H1 (cell line): ENCODE data around the gene KLF7. TPM values are rescaled to one million over a fixed set of nuclear protein-coding genes. Genes with fewer than 3 reads are reported as not detected.

ENCODE experiments used
- CTCF ChIA-PET: fragments of 300-600 bp; sonication (Branson Sonifier 250); formaldehyde crosslinking; loops from one replicate; lab custom pipeline; 2021; ENCODE audit not compliant: partially characterized antibody; lab: Charles Lee
- POLR2A ChIA-PET: fragments of 300-600 bp; sonication (Branson Sonifier 250); formaldehyde crosslinking; loops from one replicate; lab custom pipeline; 2021; ENCODE audit warnings: inconsistent platforms; ENCODE audit not compliant: partially characterized antibody; lab: Charles Lee
- DNase-seq, 2 experiments: peaks; one replicate each; pipeline versions ENCODE4 v3.0.0 to v3.0.0-alpha.2; 2010 to 2022; ENCODE audit warnings: low spot score in 2 of 2, low read depth in 1 of 2, mixed read lengths in 1 of 2
- FAIRE-seq: peaks from 2 replicates; lab custom pipeline; 2011; peaks lifted over from hg19 to GRCh38; lab: Jason Lieb, UNC
- H2AFZ ChIP-seq: 2 replicates; pipeline ENCODE4 v1.8.1; 2012; ENCODE audit warnings: low read length, inconsistent platforms
- H2AK5ac ChIP-seq: 2 replicates; pipeline ENCODE4 v1.6.1; 2013; ENCODE audit warnings: low read depth, low read length
- H2BK120ac ChIP-seq: replicated peaks from 2 replicates; pipeline ENCODE3; 2013; ENCODE audit warnings: low read depth, low read length, inconsistent platforms
- H2BK12ac ChIP-seq: 2 replicates; pipeline ENCODE4 v1.6.1; 2013; ENCODE audit warnings: low read depth, low read length
- H2BK15ac ChIP-seq: 2 replicates; pipeline ENCODE4 v1.6.1; 2013; ENCODE audit warnings: low read length
- H2BK20ac ChIP-seq: 2 replicates; pipeline ENCODE4 v1.6.1; 2013; ENCODE audit warnings: low read length
- H2BK5ac ChIP-seq: 2 replicates; pipeline ENCODE4 v1.6.1; 2013; ENCODE audit warnings: low read depth, low read length
- H3K14ac ChIP-seq: 2 replicates; pipeline ENCODE4 v1.6.1; 2013; ENCODE audit warnings: inconsistent platforms; ENCODE audit not compliant: insufficient read length
- H3K18ac ChIP-seq: 2 replicates; pipeline ENCODE4 v1.6.1; 2013; ENCODE audit warnings: low read length; ENCODE audit errors: extremely low read depth
- H3K23ac ChIP-seq: 2 replicates; pipeline ENCODE4 v1.6.1; 2013; ENCODE audit warnings: inconsistent platforms; ENCODE audit not compliant: insufficient read length
- H3K23me2 ChIP-seq: 2 replicates; pipeline ENCODE4 v1.6.1; 2013; ENCODE audit warnings: low read depth, low read length
- H3K27ac ChIP-seq: 2 replicates; pipeline ENCODE4 v1.6.1; 2011; ENCODE audit warnings: low read depth, low read length, inconsistent platforms
- H3K27me3 ChIP-seq, 4 experiments: replicated peaks in 1 of 4; 1 replicate in 1 of 4; 2 replicates in 3 of 4; pipeline versions ENCODE4 v1.6.1 to v1.8.1; 2011 to 2013; ENCODE audit warnings: low read length in 3 of 4, mild to moderate bottlenecking in 3 of 4, inconsistent platforms in 2 of 4, mixed read lengths in 2 of 4, moderate library complexity in 1 of 4; ENCODE audit not compliant: control insufficient read depth in 3 of 4, insufficient read depth in 3 of 4; ENCODE audit errors: extremely low read depth in 1 of 4
- H3K36me3 ChIP-seq, 4 experiments: 2 replicates each; pipeline versions ENCODE4 v1.6.1 to v1.8.1; 2011 to 2013; ENCODE audit warnings: mild to moderate bottlenecking in 4 of 4, low read length in 3 of 4, moderate library complexity in 2 of 4, control low read depth in 1 of 4, inconsistent platforms in 1 of 4; ENCODE audit not compliant: insufficient read depth in 4 of 4, control insufficient read depth in 2 of 4
- H3K4ac ChIP-seq: replicated peaks from 2 replicates; pipeline ENCODE3; 2013; ENCODE audit warnings: low read length, low read depth, mixed read lengths, inconsistent platforms; ENCODE audit not compliant: insufficient read length
- H3K4me1 ChIP-seq, 4 experiments: replicated peaks in 1 of 4; 1 replicate in 1 of 4; 2 replicates in 3 of 4; pipeline versions ENCODE4 v1.6.1 to v1.8.1; 2011 to 2013; ENCODE audit warnings: low read length in 3 of 4, inconsistent platforms in 2 of 4, mixed read lengths in 1 of 4; ENCODE audit not compliant: insufficient read depth in 4 of 4, control insufficient read depth in 3 of 4
- H3K4me2 ChIP-seq, 2 experiments: 2 replicates each; pipeline versions ENCODE4 v1.6.1 to v1.8.1; 2011 to 2013; ENCODE audit warnings: low read depth in 2 of 2, low read length in 2 of 2, control low read depth in 1 of 2, inconsistent platforms in 1 of 2, mild to moderate bottlenecking in 1 of 2; ENCODE audit not compliant: insufficient read depth in 1 of 2
- H3K4me3 ChIP-seq, 4 experiments: fragments of 200-600, 300-600 bp in 1 of 4; sonication (generic), shearing (Covaris generic), sonication (Bioruptor Twin) in 1 of 4; 2 replicates each; pipeline versions ENCODE4 v1.5.1 to v1.8.1; 2011 to 2016; ENCODE audit warnings: low read length in 4 of 4, low read depth in 3 of 4, control low read depth in 2 of 4, inconsistent platforms in 2 of 4, mild to moderate bottlenecking in 2 of 4, mixed read lengths in 1 of 4, moderate library complexity in 1 of 4; ENCODE audit not compliant: insufficient read depth in 2 of 4; ENCODE audit errors: extremely low read depth in 1 of 4
- H3K56ac ChIP-seq: replicated peaks from 2 replicates; pipeline ENCODE3; 2013; ENCODE audit warnings: low read depth, mild to moderate bottlenecking, mixed read lengths, low read length, inconsistent platforms; ENCODE audit not compliant: insufficient read length
- H3K79me1 ChIP-seq: 2 replicates; pipeline ENCODE4 v1.6.1; 2013; ENCODE audit warnings: low read depth, low read length, control low read depth
- H3K79me2 ChIP-seq, 2 experiments: 2 replicates each; pipeline versions ENCODE4 v1.6.1 to v1.8.1; 2012 to 2013; ENCODE audit warnings: low read length in 2 of 2, mild to moderate bottlenecking in 2 of 2, inconsistent platforms in 1 of 2; ENCODE audit not compliant: insufficient read depth in 2 of 2, control insufficient read depth in 1 of 2
- H3K9ac ChIP-seq, 4 experiments: replicated peaks in 1 of 4; 1 replicate in 1 of 4; 2 replicates in 3 of 4; pipeline versions ENCODE4 v1.6.1 to v1.8.1; 2011 to 2013; ENCODE audit warnings: low read depth in 3 of 4, low read length in 3 of 4, control low read depth in 2 of 4, mild to moderate bottlenecking in 2 of 4, moderate library complexity in 2 of 4, inconsistent platforms in 1 of 4; ENCODE audit errors: extremely low read depth in 1 of 4
- H3K9me3 ChIP-seq, 2 experiments: 2 replicates each; pipeline versions ENCODE4 v1.6.1 to v1.8.1; 2012 to 2013; ENCODE audit warnings: mild to moderate bottlenecking in 2 of 2, moderate library complexity in 2 of 2, control low read depth in 1 of 2, inconsistent platforms in 1 of 2, low read depth in 1 of 2, low read length in 1 of 2, mixed read lengths in 1 of 2; ENCODE audit not compliant: insufficient read depth in 2 of 2
- H4K20me1 ChIP-seq, 2 experiments: replicated peaks in 1 of 2; 2 replicates each; pipeline versions ENCODE3 to v1.8.1; 2011 to 2013; ENCODE audit warnings: inconsistent platforms in 2 of 2, low read length in 2 of 2, mild to moderate bottlenecking in 1 of 2; ENCODE audit not compliant: insufficient read depth in 2 of 2, control insufficient read depth in 1 of 2
- H4K5ac ChIP-seq: 2 replicates; pipeline ENCODE4 v1.6.1; 2013; ENCODE audit warnings: low read length, low read depth, mixed read lengths, inconsistent platforms; ENCODE audit not compliant: insufficient read length
- H4K8ac ChIP-seq: 2 replicates; pipeline ENCODE4 v1.8.0; 2013; ENCODE audit warnings: mild to moderate bottlenecking, moderate library complexity, low read length, inconsistent platforms; ENCODE audit not compliant: insufficient read depth; ENCODE audit errors: extremely low read depth
- H4K91ac ChIP-seq: replicated peaks from 2 replicates; pipeline ENCODE3; 2013; ENCODE audit warnings: low read length, mixed read lengths, inconsistent platforms; ENCODE audit not compliant: insufficient read length
- SIX5 ChIP-seq: IDR thresholded peaks from 2 replicates; pipeline ENCODE4 v1.6.1; 2011; ENCODE audit warnings: mild to moderate bottlenecking, low read depth, low read length
- YY1 ChIP-seq: IDR thresholded peaks from 2 replicates; pipeline ENCODE4 v1.6.1; 2011; ENCODE audit warnings: low read depth, mild to moderate bottlenecking, low read length
- WGBS, 2 experiments: shearing (Covaris generic) in 1 of 2; methylation state at CpG; one replicate each; pipeline versions ENCODE4 v1.1.6 to v1.1.7; 2013 to 2015; ENCODE audit warnings: low lambda C conversion rate in 2 of 2, mixed read lengths in 2 of 2, inconsistent platforms in 1 of 2, low coverage in 1 of 2, missing lambda C conversion rate in 1 of 2; ENCODE audit not compliant: insufficient replicate concordance in 2 of 2, insufficient coverage in 1 of 2, insufficient read length in 1 of 2; ENCODE audit errors: extremely low coverage in 1 of 2, missing lambda C conversion rate in 1 of 2; 5-methylcytosine and 5-hydroxymethylcytosine counted together
- polyA plus RNA-seq, 7 experiments: library from polyadenylated mRNA; depleted of rRNA in 3 of 7; stranded (reverse) in 5 of 7; unstranded in 2 of 7; fragments of >200 nt in 5 of 7; fragments of 200-250 nt in 2 of 7; gene quantifications; 1 replicate in 5 of 7; 2 replicates in 1 of 7; 4 replicates in 1 of 7; pipeline versions ENCODE4 v1.2.1 to v1.2.3, GENCODE V29; 2011 to 2013; ENCODE audit warnings: missing spikeins in 2 of 7, mixed read lengths in 2 of 7
- total RNA-seq: library from RNA; stranded (reverse); fragmentation: NEBNext Ultra II Directional; extraction: Animal tissue kit (Norgen Biotek cat#: 25700); gene quantifications from 2 replicates; pipeline ENCODE4 v1.2.1, GENCODE V29; 2021

The KLF7 gene
- total and polyA plus RNA-seq, 2 of the 8 experiments (the other 6 are each of a cell fraction or from before 2014, with no cell fraction given) = 9.6 to 23.3 TPM

DNA sequence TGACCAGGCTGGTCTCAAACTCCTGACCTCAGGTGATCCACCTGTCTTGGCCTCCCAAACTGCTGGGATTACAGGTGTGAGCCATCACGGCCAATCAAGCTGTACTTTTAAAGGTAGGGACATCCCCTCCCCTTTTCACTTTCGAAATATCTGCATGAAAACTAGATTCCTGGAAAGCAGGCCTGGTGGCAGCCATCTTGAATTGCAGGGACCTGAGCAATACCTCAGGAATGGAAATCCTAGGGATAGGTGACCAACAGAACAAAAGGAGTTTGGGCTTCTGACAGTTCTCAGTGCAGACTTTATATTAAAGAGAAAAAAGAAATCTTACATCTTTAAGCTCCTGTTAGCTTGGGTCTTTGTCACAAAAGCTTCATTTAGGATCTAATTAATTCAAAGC is 62.6 kb downstream of the KLF7 start:
- Histone ChIP-seq H3K23ac (no peak overlapping the region), H2AFZ (no peak overlapping the region), H2BK15ac (no peak overlapping the region), H3K27ac (no peak overlapping the region), H3K4me3 (no peak overlapping the region), H3K23me2 (no peaks in the 10 kb centered on the region), H3K79me1 (peaks cover 4% of the 10 kb centered on the region), H3K56ac (no peak overlapping the region), H2BK120ac (no peak overlapping the region), H4K8ac (no peak overlapping the region), H3K27me3 (no peaks in the 10 kb centered on the region), H3K79me2 (peaks cover 3% of the 10 kb centered on the region in 2 experiments; a peak in 2 of 4 replicates), H2AK5ac (no peak overlapping the region), H3K9ac (no peak overlapping the region), H3K36me3 (peaks cover 0 to 8% (median 2%) of the 10 kb centered on the region in 4 experiments; a peak in 3 of 8 replicates), H4K20me1 (no peaks in the 10 kb centered on the region), H3K4ac (no peak overlapping the region), H3K9me3 (no peaks in the 10 kb centered on the region), H2BK12ac (no peak overlapping the region), H3K4me2 (no peak overlapping the region), H4K91ac (no peak overlapping the region), H3K4me1 (peaks cover 0 to 4% (median 0%) of the 10 kb centered on the region in 4 experiments; a peak in 1 of 7 replicates), H2BK5ac (no peak overlapping the region), H3K18ac (no peak overlapping the region), H3K14ac (no peak overlapping the region), H2BK20ac (no peak overlapping the region), H4K5ac (no peak overlapping the region)
- no peak for DNase-seq
- CTCF ChIA-PET = interaction anchor here (0.7 to 1.9 kb wide), 8 partner anchors 12 to 209 kb away, joined by 3 to 6 read pairs (median 4); no protein-coding TSS in a partner anchor
- POLR2A ChIA-PET = interaction anchor here (0.9 to 1.2 kb wide), 3 partner anchors 14 to 63 kb away, joined by 3 to 4 read pairs (median 3); partner anchors contain the start of gene KLF7
- 73% methylated on average over 2 of the region's 2 CpGs; no CpG with 5 or more reads in 1 of the 2 experiments for whole genome bisulfite sequencing, 2 experiments
- no peak for FAIRE-seq
- TF ChIP-seq SIX5 (no peak), YY1 (peak; percentile 88)
